GM21529 (cell line): ENCODE data around the gene OPRM1.
"Not testable (repeated sequence)": the region's sequence is repeated elsewhere in the genome, so short reads cannot be mapped to it uniquely, and the experiment has no call there.

ENCODE experiments used
- ATAC-seq: cut with Tn5 transposase; IDR thresholded peaks from one replicate; pipeline ENCODE4 v1.9.1; 2021; ENCODE audit not compliant: unreplicated experiment

Gene OPRM1

DNA sequence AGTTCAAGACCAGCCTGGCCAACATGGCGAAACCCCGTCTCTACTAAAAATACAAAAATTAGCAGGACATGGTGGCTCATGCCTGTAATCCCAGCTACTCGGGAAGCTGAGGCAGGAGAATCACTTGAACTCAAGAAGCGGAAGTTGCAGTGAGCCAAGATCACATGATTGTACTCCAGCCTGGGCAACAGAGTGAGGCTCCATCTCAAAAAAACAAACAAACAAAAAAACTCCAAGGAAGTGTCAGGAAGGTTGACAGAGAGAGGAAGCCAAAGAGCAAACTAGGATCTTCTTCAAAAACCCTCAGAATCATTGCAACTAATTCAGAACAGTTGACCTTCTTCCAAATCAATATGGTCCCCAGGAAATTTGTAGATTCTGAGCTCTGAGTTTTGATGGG lies 162.6 kb downstream of the OPRM1 start:
- not testable (repeated sequence) for ATAC-seq

GRCh38 chr6:154202339-154202738 lies 163.3 kb downstream of the OPRM1 start:
- no peak for ATAC-seq

DNA sequence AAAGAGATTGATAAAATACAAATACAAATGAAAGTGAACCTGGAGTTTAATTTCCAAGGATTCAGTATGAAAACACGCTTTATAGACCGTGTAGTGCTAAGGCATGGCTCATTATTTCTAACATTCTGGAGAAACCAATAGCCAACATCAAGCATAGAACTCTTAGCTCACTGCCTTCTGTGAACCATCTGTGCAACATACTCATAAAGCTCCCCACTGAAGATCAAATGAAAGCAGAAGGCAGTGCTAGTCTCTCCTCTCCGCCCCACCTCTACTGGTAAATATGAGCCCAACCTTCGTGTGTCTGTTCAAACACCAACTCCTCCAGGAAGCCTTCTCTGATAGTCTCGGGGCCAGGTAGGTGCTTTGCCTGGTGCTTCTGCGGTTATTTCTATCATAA lies 163.9 kb downstream of the OPRM1 start:
- ATAC-seq: no peak

DNA sequence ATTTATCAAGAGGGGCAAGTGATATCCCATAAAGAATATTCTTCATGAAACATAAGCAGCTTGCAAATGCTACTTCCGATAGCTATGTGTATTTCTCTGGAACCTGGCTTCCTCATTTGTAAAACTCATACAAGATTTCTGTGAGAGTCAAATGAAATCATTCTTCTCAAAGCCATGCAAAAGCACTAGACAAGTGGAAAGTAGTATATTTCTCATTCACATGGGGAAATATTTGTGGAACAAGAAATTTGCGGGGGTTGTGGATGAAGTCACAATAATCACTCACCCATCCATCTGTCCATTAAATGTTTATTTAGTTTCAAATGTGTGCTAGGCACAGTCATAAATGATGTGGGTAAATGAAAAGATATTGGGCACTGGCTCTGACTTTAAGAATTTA lies 167.1 kb downstream of the OPRM1 start:
- no peak for ATAC-seq

- no peak for ATAC-seq
Measured at GRCh38 chr6:154206996-154207395, 168.0 kb downstream of the OPRM1 start.

DNA sequence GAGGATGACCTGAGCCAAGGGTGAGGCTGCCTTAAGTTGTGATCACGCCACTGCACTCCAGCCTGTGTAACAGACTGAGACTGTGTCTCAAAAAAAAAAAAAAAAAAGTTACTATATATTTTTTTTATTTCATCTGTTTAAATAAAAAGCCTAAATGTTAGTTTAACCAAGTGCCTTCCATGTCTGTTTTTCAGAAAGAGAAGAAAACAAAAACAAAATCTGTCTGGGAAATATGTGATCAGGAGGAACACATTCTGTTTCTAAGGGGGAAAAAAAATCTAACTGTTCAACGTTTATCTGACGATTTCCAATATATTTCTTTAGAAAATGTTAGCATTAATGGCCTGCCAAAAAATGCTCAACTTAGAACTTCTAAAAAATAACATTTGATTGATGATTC lies 170.5 kb downstream of the OPRM1 start:
- ATAC-seq: no peak

DNA sequence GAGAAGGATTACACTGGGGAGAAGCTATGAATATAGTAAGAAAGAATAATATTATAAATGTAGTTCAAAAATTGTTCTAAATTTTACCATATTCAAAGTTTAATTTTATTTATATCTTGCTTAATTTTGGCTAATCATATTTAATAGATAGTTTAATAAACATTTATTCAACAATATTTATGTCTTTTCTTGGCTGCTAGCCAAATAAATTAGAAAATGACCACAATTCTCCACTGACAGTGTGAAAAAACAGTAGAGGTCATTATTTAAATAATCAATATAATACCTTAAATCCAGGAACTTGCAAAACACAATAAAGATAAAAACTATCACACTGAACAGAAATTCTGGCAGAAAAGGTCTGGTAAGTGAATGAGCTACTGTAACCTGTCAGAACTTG lies 171.6 kb downstream of the OPRM1 start:
- no peak for ATAC-seq

DNA sequence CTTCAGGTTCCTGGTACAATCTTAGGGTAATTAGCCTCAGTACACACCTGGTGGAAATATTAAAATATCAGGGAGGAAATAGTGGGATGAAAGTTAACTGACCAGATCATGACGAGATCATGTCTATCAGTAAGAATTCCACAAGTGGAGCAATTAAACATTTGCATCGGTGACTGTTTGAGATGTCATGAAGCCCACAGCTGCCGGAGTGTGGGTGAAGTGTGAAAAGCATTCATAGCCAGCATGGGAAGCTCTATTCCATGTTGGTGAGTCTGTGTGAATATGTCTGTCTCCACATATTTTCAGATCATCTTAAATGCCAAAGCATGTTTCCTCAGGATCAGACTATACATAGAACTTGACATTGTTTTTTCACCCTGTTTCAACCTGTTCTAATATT lies 174.7 kb downstream of the OPRM1 start:
- ATAC-seq: no peak

DNA sequence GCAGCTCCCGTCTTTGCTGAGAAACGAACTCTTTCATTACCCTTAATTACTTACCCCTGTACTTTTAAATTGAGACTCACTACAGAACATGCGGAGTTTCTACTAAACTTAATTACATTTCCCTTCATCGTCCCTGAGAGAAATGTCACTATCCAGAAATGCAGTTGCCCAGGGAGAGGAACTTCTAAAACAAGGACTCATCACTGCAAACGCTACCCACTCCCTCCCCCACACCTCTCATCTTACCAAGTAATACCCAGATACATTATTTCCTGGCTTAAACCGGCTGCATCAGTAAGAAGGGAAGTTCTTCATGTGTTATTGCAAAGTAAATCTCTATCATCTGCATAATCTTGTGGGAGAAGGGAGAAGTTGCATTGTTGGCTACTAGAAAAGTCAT lies 179.3 kb downstream of the OPRM1 start:
- ATAC-seq: no peak

DNA sequence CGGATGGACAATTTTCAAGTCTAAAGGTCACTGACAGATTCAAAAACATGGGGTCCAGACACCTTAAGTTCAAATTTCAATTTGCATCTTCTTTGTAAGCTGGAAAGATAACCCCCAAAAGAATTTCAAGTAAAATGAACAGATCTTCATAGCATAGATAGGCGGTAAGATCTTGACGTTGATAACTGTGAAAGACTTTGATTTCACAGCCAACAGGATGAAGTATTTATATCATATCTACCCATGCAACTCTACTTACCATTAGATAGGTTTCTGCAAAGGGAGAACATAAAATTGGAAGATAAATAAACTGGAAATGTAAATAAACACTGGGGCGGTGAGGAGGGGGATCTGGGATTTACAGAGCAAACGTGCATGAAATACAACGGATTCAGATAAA lies 179.7 kb downstream of the OPRM1 start:
- ATAC-seq: no peak

DNA sequence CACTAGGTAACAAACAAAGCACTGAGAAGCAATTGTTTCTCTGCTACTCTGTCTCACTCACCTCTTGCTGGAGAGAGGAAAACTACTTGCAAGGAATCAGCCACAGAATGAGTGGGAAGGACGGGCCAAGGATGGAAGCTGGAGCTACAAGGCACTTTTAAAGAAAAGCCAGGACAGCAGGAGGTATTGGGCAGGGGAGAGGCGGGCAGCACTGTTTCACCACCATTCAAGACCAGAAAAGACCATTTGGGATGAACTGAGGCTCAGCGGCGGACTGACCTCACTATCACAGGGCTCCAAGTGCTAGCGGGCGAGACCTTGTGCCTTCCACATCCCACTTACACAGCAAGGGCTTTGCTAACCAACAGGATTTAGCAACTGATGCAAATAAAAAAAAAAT lies 180.2 kb downstream of the OPRM1 start:
- ATAC-seq: no peak

DNA sequence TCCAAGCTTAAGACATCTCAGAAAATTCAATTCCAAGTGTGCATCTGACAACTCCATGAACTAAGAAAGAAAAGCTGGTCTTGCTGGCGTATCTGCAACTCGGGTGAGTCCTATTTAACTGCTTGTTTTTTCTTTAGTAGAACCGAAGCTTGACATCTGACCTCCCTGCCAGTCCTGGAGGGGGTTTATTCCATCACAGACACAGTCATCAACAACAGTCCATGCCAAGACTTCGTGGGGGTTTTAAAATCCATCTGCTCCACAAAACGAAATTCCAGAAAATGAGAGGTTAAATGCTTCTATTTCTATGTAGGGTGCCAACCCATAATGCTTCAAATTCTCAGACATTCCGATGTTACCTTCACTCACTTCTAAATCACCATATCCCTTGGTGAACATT lies 183.7 kb downstream of the OPRM1 start:
- no peak for ATAC-seq

- ATAC-seq: no peak
Measured at GRCh38 chr6:154223296-154223695, 184.3 kb downstream of the OPRM1 start.

GRCh38 chr6:154226461-154226860 lies 187.4 kb downstream of the OPRM1 start:
- ATAC-seq: no peak

DNA sequence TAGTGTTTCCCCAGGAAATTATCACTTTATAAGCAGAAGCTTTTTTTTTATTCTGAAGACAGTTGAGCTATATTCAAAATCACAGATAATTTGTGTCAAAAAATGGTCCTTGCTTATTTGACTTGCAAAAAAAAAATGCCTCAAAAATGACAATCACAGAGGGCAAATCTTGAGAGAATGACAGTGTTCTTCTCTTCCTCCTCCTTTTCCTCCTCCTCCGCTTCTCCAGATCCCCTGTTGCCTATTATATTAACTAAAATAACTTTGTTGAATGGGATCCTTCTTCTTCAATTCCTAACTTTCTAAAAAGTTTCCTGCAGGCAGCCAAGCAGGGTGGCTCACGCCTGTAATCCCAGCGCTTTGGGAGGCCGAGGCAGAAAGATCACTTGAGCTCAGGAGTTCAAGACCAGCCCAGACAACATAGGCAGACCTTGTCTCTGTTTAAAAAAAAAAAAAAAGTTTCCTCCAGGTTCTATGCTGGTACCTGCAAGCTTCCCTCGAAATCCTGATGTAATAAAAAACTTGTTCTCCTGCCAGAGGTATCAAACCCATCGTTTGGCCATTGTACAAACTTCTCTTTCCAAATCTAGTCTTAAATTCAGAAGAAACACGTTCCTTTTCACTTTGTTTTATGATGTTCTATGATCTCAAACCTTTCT lies 189.0 kb downstream of the OPRM1 start:
- no peak for ATAC-seq

DNA sequence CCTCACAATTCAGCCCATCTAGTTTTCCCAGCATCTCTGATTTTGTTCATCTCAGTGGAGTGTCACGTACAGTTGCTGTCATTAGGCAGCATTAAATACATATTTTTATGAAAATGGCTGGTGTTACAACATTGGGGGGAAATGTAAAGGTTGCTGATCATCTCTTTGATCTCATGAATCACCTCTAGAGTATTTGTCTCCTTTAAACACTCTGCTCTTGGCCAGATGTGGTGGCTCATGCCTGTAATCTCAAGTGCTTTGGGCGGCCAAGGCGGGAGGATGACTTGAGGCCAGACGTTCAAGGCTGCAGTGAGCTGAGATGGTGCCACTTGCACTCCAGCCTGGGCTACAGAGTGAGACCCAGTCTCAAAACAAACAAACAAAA lies 189.5 kb downstream of the OPRM1 start:
- ATAC-seq: no peak

GRCh38 chr6:154229786-154230185 lies 190.7 kb downstream of the OPRM1 start:
- ATAC-seq: peak; percentile 76

DNA sequence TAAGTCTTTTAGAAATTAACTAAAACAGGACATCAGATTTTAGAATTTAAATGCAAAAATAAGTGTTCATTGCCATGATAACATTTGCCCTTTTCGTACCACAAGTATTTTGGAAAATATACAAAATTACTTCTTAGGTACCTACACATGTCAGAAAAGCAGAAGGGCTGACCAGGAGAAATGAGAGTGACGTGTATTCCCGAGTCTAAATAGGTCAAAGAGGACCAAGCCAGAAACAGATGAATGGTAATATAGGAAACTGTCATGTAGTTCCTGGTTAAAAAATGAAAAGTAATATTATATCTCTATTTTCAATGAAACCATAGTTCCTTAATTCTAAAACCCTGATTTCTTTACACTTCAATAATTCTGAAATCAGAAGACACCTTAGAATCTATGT lies 191.4 kb downstream of the OPRM1 start:
- ATAC-seq: no peak

DNA sequence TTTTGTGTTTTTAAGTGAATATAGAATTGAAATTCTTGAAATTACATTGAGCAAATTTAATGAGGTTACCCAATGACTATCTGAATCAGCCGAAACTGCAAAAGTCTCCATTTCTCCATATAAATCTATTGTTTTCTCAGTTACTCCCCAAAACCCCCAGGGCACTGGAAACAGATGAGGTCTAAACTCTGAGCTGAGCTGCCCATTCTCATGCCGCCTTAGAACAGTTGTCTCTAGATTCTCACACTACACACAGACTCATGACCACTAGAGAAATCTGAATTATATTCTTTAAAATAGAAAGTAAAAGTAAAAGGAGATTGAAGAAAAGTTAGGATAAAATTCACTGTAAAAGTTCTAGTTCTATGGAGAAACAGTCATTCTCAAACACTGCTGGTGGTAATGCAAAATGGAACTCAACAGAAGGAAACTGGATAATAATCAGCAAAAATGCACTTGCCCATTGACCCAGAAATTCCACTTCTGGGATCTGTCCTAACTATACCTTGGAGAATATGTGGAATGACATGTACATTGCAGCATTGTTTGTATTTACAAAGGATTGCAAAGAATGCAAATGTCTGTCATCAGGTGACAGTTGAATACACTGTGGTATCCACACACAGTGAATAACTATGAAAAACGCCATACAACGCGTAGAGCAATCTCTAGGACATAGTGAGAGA lies 192.0 kb downstream of the OPRM1 start:
- no peak for ATAC-seq

DNA sequence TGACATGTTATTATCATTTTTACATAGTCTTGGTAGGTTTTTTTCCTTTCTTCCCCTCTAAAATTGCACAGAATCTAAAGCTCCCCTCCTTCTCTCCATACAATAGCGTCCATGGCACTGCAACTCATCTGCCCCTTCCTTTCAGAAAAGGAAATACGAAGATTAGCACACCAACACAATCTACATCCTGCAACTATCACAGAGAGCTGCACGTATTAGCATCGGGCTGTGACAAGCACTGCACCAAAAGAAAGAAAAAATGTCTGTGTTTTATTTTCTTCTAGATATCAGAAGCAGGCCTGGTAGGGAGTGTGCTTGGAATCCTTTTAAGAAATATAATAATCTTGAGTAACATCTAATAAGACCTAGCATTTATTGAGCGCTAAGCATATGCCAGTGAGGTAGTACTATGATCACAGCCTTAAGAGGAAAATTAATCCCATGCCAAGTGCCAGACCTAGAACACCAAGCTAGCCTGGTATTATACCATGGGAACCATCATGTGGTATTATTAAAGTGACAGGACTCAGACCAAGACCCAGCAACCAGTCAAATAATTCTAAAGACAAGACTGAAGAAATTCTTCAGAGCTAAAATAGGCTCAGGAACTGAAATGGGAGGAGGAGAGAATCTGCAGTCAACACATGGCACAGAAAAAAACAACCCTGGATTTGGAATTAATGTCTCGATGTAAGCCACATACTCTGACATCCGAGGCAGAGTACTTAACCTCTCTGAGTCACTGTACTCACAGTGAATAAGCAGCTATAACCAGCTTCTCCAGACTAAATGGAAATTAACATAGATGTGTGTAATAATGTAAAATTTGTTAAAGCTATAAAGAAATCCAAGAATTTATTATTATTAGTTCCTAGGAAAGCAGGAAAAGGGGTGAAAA lies 193.2 kb downstream of the OPRM1 start:
- no peak for ATAC-seq

DNA sequence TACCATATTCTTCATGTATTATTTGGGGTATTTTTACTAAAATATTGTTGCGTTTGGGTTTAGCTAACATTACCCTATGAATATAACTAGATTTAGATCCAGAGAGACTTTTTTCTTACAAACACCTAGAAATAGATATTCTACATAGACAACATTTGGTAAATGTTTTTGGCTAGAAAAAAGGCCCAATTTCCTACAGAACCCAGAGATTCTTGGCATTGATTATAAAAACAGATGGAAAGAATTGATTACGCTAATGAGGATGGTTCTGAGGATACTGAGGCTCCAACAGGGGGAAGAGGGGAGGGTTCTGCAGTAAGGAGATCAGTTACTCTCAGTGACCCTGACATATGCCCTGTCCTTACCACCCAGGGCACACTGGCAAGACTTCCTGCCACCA lies 194.3 kb downstream of the OPRM1 start:
- ATAC-seq: no peak
